Measurements from ENCODE around the gene ZNF610.
A peak's percentile ranks its signal among the peaks of the same experiment; 100 is the strongest.
"Not testable (repeated sequence)": the region's sequence is repeated elsewhere in the genome, so short reads cannot be mapped to it uniquely, and the experiment has no call there.

The ZNF610 gene

DNA sequence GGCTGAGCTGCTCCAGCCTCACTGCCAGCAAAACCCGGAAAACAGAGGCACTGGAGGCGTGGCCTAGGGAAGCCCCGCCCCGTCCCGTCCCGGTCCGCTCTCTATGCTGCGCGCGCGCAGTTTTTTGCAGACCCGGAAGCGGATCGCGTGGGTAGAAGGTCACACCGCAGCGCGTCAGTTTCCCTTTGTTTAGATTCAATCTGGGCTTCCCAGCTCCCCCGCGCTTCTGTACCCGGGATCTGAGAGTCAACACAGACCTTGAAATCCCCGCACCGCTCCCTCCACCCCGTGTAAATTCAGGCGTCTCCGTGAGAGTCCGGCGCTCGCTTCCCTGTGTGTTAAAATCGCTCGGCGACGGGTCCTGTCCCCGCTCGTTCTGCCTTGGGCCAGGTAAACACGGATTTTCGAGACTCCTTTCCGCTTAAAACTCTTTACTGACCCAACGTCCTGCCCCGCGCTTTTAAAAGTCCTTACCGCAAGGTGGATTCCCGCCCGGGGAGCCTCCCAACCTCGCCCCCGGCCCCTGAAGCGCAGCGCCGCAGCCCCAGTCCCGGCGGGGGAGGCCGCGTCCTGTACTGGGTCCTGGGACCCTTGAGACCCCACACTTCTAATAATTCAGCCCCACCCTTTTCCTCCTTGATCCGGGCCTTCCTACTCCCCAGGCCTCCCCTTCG is at the start of gene ZNF610:
TSS of gene ZNF610 (plus strand) at position 127 of the 674 bp plus-strand sequence. CDS start 12,930 bp downstream, outside the sequence.
- H3K4me3 ChIP-seq (ENCODE audit: low read depth, low read length), result peak within 1 kb of the TSS; percentile 91

DNA sequence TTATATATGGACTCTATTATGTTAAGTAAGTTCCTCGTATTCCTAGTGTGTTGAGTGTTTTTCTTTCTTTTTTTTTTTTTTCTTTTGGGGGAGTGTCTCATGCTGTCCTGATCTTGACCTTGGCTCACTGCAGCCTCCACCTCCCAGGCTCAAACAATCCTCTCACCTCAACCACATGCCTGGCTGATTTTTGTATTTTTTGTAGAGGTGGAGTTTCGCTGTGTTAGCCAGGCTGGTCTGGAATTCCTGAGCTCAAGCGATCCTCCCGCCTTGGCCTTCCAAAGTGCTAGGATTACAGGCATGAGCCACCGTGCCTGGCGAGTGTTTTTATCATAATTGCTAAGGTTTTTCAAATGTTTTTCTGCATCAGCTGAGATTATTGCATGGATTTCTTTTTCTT is 49.8 kb upstream of the ZNF610 start:
- H3K4me3 ChIP-seq (ENCODE audit: low read depth, low read length), result no peak overlapping the region

DNA sequence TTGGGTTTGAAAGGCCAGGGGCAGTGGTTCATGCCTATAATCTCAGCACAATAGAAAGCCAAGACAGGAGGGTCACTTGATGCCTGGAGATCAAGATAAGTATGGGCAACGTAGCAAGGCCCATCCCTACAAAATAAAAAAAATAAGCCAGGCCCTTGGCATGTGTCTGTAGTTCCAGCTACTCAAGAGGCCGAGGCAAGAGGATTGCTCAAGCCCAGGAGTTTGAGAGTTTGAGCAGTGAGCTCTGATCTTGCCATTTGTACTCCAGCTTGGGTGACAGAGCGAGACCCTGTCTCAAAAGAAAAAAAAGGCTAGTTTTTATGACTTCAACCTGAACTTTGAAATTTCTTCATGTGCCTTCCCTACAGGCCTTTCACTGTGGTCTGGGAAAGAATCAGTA is 44.3 kb upstream of the ZNF610 start:
- H3K4me3 ChIP-seq (ENCODE audit: low read depth, low read length), result no peak overlapping the region

DNA sequence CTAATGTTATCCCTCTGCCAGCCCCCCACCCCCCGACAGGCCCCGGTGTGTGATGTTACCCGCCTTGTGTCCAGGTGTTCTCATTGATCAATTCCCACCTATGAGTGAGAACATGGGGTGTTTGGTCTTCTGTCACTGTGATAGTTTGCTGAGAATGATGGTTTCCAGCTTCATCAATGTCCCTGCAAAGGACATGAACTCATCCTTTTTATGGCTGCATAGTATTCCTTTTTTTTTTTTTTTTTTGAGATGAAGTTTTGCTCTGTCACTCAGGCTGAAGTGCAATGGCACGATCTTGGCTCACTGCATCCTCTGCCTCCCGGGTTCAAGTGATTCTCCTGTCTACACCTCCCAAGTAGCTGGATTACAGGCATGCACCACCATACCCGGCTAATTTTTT is 43.1 kb upstream of the ZNF610 start:
- H3K4me3 ChIP-seq (ENCODE audit: low read depth, low read length), result not testable (repeated sequence)

DNA sequence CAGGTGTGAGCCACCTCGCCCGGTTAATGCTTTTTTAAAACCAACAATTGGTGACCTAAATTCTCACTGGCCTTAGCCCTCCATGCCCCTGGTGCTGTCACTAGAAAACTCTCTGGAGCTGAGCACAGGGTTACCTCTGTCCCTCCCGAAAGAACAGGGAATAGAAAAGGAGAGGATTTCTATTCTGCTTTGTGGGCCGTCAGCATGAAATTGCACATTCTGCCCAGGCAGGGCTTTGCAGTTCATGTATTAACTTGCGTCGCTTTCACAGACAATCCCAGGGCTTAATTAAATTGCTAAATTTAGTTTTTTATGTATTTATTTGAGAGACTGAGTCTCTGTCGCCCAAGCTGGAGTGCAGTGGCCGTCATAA is 39.7 kb upstream of the ZNF610 start:
- peak overlapping the region; percentile 35 for H3K4me3 ChIP-seq (ENCODE audit: low read depth, low read length)

DNA sequence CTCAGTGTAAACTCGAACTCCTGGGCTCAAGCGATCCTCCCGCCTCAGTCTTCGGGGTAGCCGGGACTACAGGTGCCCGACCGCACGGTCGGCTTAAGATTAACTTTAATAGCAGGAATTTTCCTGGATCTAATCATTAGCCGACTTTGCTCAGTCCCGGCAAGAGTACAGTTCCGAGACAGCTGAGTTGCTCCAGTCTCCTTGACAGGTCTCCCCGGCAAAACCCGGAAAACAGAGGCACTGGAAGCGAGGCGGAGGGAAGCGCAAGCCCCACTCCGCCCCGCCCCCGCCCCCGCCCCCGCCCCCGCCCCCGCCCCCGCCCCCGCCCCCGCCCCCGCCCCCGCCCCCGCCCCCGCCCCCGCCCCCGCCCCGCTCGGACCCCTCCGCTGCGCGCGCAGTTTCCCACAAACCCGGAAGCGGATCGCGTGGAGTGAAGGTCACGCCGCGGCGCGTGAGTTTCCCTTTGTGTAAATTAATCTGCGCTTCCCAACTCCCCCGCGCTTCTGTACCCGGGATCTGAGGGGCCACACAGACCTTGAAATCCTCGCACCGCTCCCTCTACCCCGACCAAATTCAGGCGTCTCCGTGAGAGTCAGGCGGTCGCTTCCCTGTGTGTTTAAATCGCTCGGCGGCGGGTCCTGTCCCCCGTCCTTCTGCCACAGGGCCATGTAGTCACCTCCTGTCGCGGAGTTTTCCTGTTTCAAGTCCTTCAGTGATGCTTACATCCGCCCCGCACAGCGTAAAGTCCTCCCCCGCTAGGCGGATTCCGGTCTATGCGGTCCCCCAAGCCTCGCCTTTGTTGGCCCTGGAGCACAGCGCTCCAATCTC is 39.1 kb upstream of the ZNF610 start, which contains the start of gene ZNF480:
TSS of gene ZNF480 (plus strand) at position 397 of the 828 bp plus-strand sequence. CDS start 3,244 bp downstream, outside the sequence.
- H3K4me3 ChIP-seq (ENCODE audit: low read depth, low read length), result peak within 1 kb of the TSS; percentile 98

DNA sequence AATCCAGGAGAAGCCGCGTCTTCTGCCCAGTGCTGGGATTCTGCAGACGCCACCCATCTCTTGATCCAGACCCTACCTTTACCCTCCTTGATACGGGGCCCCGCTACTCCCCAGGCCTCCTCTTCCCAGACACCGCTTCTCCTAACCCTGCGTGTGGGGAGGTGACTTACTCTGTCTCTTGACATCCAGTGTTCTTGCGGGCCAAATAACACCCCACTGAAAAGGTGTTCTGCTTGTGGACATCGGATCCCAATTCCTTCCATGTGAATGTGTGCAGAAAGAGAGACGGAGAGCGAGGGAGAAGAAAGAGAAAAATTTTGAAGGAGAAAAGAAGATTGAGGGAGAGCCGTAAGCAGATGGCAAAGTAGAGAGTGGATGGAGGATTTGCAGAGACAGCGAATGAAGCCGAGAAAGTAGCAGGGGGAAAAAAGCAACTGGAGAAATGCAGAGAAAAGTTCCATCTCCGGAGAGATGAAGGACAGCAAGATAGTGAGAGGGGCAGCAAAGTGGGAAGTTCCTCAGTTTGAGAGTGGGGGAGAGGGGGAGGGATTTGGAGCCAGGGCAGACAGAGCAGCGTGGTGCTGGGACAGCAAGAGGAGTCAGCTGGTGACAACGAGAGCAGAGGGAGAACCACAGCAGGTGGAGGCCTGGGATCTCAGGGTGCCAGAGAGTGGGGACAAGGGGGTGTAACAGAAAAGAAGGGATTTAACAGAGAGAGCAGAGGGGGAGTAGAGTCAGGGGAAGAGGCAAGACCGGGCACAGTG is 38.3 kb upstream of the ZNF610 start:
- peak overlapping the region; percentile 98 for H3K4me3 ChIP-seq (ENCODE audit: low read depth, low read length)

DNA sequence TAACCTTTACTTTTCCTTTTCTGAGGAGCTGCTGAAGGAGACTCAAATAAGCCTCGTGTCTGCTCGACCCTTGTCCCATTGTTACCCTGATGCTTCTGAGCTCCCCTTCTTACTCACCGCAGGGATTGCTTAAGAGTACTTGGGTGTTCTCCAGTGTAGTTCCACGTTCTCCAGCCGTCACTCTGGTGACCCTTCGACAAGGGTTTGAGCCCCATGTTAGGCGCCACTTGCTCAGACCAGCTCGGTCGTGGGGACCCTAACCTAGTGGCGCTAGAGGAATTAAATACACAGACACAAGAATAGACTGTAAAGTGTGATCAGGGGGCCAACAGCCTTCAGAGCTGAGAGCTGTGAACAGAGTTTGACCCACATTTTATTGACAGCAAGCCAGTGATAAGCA is 28.8 kb upstream of the ZNF610 start:
- H3K4me3 ChIP-seq (ENCODE audit: low read depth, low read length), result no peak overlapping the region

DNA sequence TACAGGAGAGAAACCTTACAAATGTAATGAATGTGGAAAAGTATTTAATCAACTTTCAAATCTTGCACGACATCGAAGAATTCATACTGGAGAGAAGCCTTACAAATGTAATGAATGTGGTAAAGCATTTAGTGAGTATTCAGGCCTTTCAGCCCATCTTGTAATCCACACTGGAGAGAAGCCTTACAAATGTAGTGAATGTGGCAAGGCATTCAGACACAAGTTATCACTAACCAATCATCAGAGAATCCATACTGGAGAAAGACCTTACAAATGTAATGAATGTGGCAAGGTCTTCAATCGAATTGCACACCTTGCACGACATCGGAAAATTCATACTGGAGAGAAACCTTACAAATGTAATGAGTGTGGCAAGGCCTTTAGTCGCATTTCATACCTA is 13.6 kb upstream of the ZNF610 start:
- H3K4me3 ChIP-seq (ENCODE audit: low read depth, low read length), result no peak overlapping the region

DNA sequence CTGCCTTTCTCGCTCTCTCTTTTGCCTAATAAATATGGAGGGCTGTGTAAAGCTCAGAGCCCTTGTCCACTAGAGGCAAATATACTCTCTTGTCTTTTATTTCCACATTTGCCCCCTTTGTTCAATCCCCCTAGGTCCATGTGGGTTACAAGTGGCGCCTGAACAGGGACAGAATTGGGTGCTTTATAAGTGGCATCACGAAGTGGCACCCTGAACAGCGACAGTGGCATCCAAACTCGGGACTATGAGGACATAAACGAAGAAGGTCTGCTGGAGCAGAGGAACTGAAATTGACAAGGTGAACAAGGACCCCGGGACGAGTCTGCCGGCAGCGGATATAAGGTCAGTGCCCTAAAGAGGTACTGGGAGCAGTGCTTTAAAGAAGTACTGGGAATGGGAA is 4.3 kb upstream of the ZNF610 start:
- H3K4me3 ChIP-seq (ENCODE audit: low read depth, low read length), result no peak overlapping the region

DNA sequence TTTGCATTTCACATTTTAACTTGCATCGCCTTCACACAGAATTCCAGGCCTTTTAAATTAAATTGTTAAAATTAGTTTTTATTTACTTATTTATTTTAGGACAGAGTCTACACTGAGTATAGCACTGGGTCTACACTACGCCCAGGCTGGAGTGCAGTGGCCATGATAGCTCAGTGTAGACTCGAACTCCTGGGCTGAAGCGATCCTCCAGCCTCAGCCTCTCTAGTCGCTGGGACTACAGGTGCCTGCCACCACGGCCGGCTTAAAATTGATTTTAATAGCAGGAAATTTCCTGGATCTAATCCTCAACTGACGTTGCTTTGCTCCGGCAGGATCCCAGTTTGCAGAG is 301 bp upstream of the ZNF610 start:
- peak overlapping the region; percentile 91 for H3K4me3 ChIP-seq (ENCODE audit: low read depth, low read length)

DNA sequence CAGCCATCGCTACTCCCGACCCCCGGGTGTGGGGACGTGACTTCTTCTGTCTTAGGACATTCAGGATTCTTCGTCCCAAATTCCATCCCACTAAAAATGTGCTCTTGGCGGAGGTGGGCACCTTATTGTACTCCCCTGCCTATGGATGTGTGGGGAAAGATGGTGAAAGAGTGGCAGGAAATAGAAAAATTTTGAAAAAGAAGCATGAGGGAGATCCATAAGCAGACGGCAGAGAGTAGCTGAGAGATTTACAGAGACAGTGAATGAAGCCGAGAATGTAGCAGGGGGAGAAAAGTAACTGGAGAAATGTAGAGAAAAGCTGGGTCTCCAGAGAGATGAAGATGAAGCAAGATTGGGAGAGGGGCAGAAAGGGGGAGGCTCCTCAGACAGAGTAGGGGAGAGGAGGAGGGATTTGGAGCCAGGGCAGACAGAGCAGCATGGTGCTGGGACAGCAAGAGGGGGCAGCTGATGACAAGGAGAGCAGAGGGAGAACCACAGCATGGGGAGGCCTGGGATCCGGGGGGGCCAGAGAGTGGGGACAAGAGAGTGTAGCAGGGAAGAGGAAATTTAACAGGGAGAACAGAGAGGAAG is 843 bp downstream of the ZNF610 start:
- peak overlapping the region; percentile 91 for H3K4me3 ChIP-seq (ENCODE audit: low read depth, low read length)

DNA sequence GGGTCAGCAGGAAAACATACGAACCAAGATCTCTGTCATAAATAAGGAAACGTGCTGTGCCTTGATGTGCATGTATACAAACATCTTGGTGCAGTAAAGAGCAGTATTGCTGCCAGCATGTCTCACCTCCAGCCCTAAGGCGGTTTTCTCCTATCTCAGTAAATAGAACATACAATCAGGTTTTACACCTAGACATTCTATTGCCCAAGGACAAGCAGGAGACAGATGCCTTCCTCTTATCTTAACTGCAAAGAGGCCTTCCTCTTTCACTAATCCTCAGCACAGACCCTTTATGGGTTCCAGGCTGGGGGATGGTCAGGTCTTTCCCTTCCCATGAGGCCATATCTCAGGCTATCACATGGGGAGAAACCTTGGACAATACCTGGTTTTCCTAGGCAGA is 3.0 kb downstream of the ZNF610 start:
- not testable (repeated sequence) for H3K4me3 ChIP-seq (ENCODE audit: low read depth, low read length)

DNA sequence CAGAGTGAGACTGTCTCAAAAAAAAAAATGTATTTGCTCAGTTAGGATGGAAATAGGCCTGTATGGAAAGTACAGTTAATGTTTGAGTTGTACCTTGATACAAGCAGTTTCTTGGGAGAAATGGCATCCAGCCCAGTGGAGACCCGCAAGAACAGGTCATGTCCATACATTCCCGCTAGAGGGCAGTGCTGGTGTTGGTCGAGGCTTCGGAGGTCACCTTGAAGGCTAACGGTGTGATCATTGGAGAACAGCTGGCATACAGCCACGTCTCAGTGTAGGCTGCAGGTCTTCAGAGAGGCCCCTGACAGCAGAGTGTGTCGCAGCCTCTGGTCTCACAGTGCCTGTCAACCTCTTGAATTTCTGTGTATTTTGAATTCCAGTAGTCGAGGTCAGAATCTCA is 7.5 kb downstream of the ZNF610 start:
- no peak overlapping the region for H3K4me3 ChIP-seq (ENCODE audit: low read depth, low read length)

DNA sequence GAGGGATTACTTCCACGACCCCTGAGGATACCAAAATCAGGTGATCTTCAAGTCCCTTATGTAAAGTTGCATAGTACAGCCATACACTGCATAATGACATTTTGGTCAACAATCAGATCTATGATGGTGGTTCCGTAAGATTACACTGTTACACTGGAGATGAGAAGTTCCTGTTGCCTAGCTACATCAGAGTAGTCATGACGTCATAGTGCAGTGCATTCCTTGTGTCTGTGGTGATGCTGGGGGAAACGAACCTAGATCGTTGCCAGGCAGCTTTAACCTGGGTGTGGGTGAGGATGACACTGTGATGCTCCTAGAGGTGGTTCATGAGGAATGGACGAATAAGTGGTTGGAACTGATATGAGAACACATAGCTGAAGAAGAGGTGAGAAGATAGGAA is 9.1 kb downstream of the ZNF610 start:
- H3K4me3 ChIP-seq (ENCODE audit: low read depth, low read length), result no peak overlapping the region

DNA sequence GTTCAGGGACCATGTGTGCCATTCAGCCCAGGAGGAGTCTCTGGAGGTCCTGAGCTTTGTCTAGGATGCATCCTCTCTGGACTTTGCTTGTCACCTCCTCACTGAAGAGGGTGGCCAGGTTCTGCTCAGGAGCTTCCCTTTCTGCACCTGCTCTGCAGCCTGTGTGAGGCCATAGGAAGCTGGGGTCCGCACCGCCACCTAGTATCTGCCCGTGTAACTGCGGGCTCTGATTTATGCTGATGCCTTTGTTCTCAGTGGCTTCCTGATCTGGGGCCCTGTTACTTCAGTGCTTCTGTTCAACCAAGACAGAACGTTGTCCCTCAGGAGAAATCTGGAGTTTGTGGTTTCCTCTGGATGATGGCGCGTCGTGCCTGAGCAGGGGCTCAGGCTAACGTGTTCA is 15.5 kb downstream of the ZNF610 start:
- no peak overlapping the region for H3K4me3 ChIP-seq (ENCODE audit: low read depth, low read length)

DNA sequence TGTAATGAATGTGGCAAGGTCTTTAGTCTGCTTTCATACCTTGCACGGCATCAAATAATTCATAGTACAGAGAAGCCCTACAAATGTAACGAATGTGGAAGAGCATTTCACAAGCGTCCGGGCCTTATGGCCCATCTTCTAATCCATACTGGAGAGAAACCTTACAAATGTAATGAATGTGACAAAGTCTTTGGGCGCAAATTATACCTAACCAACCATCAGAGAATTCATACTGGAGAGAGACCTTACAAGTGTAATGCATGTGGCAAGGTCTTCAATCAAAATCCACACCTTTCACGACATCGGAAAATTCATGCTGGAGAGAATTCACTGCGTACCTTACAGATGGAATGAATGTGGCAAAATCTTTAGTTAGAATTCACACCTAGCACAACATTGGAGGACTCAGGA is 30.4 kb downstream of the ZNF610 start:
- H3K4me3 ChIP-seq (ENCODE audit: low read depth, low read length), result no peak overlapping the region

DNA sequence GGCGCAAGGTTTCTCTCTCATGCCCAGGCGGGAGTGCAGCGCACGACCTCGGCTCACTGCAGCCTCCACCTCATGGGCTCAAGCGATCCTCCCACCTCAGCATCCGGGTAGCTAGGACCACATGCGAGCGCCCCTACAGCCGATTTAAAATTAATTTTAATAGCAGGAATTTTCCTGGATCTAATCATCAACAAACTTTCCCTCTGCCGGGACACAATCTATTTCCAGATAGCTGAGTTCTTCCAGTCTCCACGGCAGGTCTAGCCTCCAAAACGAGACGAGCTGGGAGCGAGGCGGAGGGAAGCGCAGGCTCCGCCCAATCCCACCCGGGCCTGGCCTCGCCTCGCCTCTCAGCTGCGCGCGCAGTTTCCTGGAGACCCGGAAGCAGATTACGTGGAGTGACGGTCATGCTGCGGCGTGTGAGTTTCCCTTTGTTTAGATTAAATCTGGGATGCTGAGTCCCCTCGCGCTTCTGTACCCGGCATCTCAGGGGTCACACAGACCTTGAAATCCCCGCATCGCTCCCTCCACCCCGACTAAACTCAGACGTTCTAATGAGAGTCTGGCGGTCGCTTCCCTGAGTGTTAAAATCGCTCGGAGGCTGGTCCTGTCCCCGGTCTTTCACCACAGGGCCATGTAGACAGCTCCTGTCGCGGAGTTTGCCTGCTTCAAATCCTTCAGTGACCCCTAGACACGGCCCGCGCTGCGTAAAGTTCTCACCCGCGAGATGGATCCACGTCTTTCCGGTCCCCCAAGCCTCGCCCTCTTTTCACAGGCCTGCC is 33.7 kb downstream of the ZNF610 start, which contains the start of gene ZNF880:
TSS of gene ZNF880 (plus strand) at position 365 of the 782 bp plus-strand sequence. CDS start at position 408, 43 bp downstream.
- H3K4me3 ChIP-seq (ENCODE audit: low read depth, low read length), result peak within 1 kb of the TSS; percentile 70

DNA sequence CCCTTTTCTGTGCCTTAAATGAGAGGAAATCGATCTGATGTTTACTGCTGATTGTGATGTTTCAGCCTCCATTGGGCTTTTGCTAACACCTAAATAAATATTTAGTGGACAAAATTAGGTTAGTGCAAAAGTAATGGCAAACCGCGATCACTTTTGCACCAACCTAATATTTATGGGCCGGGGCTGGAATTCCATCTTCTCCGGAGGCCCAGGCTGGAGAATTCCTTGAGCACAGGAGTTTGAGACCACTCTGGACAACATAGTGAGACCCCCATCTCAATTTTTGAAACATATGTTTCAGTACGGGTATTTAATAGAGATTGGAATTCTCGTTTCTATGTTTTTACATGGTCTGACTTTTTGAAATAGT is 34.3 kb downstream of the ZNF610 start:
- H3K4me3 ChIP-seq (ENCODE audit: low read depth, low read length), result peak overlapping the region; percentile 70

DNA sequence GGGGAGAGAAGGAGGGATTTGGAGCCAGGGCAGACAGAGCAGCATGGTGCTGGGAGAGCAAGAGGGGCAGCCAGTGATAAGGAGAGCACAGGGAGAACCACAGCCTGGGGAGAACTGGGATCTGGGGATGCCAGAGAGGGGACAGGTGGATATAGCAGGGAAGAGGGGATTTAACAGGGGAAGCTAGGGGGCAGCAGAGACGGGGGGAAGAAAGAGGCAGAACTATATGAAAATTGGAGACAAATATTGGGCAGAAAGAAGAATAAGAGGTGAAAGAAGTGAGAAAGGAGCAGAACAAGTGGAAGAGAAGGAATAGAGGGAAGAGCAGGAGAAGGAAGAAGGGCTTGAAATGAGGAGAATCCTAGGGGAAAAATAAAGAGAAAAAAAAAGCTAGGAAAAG is 55.1 kb downstream of the ZNF610 start:
- H3K4me3 ChIP-seq (ENCODE audit: low read depth, low read length), result no peak overlapping the region
